Thyroid gland (tissue), 4 donors: ENCODE measurements around the gene CTDSP2.

ENCODE experiments used
- POLR2A ChIP-seq, 2 donors: fragments of 450-650 bp; IDR thresholded peaks; one replicate each; pipeline ENCODE4 v1.6.1; 2017; ENCODE audit warnings: antibody characterized with exemption in 2 of 2, mild to moderate bottlenecking in 2 of 2, moderate library complexity in 1 of 2
- TF ChIP-seq, protein P1 (sequence below), 6 experiments: fragments of 200-600 bp in 3 of 6; fragments of 450-650 bp in 3 of 6; sonication (generic) in 3 of 6; IDR thresholded peaks; one replicate each; pipeline ENCODE4 v1.5.1; 2016 to 2019; ENCODE audit warnings: antibody characterized with exemption in 6 of 6, mild to moderate bottlenecking in 2 of 6, inconsistent platforms in 1 of 6, moderate library complexity in 1 of 6

- TF ChIP-seq, protein P1, sequence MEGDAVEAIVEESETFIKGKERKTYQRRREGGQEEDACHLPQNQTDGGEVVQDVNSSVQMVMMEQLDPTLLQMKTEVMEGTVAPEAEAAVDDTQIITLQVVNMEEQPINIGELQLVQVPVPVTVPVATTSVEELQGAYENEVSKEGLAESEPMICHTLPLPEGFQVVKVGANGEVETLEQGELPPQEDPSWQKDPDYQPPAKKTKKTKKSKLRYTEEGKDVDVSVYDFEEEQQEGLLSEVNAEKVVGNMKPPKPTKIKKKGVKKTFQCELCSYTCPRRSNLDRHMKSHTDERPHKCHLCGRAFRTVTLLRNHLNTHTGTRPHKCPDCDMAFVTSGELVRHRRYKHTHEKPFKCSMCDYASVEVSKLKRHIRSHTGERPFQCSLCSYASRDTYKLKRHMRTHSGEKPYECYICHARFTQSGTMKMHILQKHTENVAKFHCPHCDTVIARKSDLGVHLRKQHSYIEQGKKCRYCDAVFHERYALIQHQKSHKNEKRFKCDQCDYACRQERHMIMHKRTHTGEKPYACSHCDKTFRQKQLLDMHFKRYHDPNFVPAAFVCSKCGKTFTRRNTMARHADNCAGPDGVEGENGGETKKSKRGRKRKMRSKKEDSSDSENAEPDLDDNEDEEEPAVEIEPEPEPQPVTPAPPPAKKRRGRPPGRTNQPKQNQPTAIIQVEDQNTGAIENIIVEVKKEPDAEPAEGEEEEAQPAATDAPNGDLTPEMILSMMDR (IDR thresholded peaks at IDR 0.05), result no peak
- TF ChIP-seq POLR2A (IDR thresholded peaks at IDR 0.05), result no peak
Observed at GRCh38 chr12:57868851-57869268, 22.3 kb upstream of the CTDSP2 start.
